GM21825 (cell line): Measurements from ENCODE around the gene GPR62.

ENCODE experiments used
- ATAC-seq: cut with Tn5 transposase; IDR thresholded peaks from one replicate; pipeline ENCODE4 v1.9.1; 2021; ENCODE audit warnings: mild to moderate bottlenecking, moderate library complexity; ENCODE audit not compliant: unreplicated experiment

Gene GPR62

GRCh38 chr3:51968883-51969678, 13.9 kb downstream of the GPR62 start:
- no peak for ATAC-seq

DNA sequence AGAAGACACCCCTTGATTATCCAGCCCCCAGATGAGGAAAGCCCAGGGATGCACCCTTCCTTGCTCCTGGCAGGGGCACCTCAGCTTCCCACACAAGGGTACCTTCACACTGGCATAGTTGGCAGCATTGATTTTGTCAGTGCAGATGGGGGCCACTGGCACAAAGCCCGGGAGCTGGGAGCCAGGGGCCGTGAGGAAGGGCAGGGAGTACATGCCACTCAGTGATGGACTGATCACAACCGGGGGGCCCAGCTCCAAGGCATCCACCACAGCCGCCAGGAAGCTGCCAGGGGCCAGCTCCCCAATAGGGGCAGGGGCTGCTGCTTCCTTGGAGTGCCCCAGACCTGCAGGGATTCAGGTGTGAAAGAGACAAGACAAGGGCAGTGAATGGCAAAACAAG, 14.7 kb downstream of the GPR62 start:
- ATAC-seq: no peak

- no peak for ATAC-seq
Measured at GRCh38 chr3:51970606-51971300, 15.6 kb downstream of the GPR62 start.

- no peak for ATAC-seq
Measured at GRCh38 chr3:51971350-51971749, 16.2 kb downstream of the GPR62 start.

GRCh38 chr3:51974277-51974962, 19.2 kb downstream of the GPR62 start:
- peak; percentile 6 for ATAC-seq

- ATAC-seq: peak; percentile 58
Measured at GRCh38 chr3:51974963-51975851, 20.0 kb downstream of the GPR62 start, which contains the start of gene ABHD14A. Gene ABHD14A, plus strand, starts transcription at chr3:51975064. Its CDS starts 72 bp downstream, at chr3:51975136.

DNA sequence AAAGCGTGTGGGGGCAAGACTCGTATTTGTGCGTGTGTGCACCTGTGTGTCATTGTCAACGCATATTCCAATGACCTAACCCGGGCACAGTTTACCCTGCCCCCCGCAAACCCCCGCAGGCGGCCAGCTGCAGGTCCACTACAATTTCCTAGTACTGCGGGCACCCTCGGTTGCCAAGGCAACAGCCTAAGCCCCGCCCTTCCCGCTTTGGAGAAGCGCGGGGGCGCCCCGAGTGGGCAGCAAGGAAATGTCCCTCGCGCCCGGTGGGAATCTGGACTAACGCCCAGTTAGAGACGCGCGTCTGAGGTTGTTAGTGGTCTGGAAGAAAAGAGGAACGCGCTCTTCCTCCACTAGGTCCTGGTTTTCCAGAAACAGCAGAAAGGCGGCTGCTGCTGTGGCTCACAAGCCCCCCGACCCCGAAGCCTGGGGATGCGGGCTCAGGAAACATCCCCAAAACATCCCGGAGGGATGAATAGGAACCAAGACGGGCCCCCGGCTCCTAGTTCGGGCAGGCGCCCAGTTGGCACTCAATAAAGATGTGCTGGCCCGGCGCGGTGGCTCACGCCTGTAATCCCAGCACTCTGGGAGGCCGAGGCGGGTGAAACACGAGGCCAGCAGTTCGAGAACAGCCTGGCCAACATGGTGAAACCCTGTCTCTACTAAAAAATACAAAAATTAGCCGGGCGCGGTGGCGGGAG, 20.8 kb downstream of the GPR62 start:
- no peak for ATAC-seq

- no peak for ATAC-seq
Measured at GRCh38 chr3:51977446-51978142, 22.4 kb downstream of the GPR62 start.

GRCh38 chr3:51978143-51978502, 22.9 kb downstream of the GPR62 start:
- no peak for ATAC-seq

GRCh38 chr3:51980253-51980652, 25.1 kb downstream of the GPR62 start:
- ATAC-seq: no peak

DNA sequence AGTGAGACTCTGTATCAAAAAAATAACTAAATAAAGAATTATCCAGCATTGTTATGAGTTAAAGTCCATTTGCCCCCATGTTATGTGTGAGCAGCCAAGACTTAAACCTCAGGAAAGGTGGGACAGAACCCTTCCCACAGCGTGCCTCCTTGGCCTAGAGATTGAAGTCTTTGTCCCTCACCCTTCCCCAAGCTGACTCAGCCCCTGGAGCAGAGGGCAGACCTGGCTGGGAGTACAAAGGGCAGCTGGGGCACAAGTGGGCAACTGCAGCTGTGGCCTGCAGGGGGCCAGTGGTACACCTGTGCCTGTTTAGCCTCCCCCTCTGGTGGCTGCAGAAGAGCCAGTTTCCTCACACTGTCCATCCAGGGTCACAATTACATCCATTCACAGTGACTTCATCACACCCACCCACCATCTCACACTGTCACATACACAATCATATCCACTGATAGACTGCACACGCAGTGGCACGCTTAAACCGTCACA, 27.2 kb downstream of the GPR62 start:
- ATAC-seq: peak; percentile 48

- peak; percentile 70 for ATAC-seq
Measured at GRCh38 chr3:51982838-51983577, 27.8 kb downstream of the GPR62 start, which contains the start of gene ACY1. Gene ACY1, plus strand, starts transcription at chr3:51983535. Its CDS starts 530 bp downstream, at chr3:51984065.

GRCh38 chr3:51983578-51984268, 28.5 kb downstream of the GPR62 start:
- ATAC-seq: no peak

GRCh38 chr3:51984269-51984647, 29.1 kb downstream of the GPR62 start:
- no peak for ATAC-seq

- no peak for ATAC-seq
Measured at GRCh38 chr3:51985063-51985462, 29.9 kb downstream of the GPR62 start.

- ATAC-seq: no peak
Measured at GRCh38 chr3:51986010-51986947, 31.1 kb downstream of the GPR62 start.

GRCh38 chr3:51987568-51987967, 32.4 kb downstream of the GPR62 start:
- no peak for ATAC-seq
